IMR-90 (cell line): ENCODE data around the gene LRRC61. TPM values are rescaled to one million over a fixed set of nuclear protein-coding genes. Genes with fewer than 3 reads are reported as not detected.

Experiments used
- ATAC-seq: fragments of 200-7000 bp; cut with Tn5 transposase; 2 replicates; pipeline ENCODE4 v1.9.1; 2020; ENCODE audit warnings: low read depth, mild to moderate bottlenecking, moderate library complexity
- BruUV-seq: library from RNA; stranded (reverse); fragments of 400-500 nt; replicated peaks from 2 replicates; lab custom pipeline; 2021; lab: Mats Ljungman, UMichigan
- CTCF ChIA-PET: fragments of 300-600 bp; formaldehyde crosslinking; extraction: SDS; loops from one replicate; lab custom pipeline; 2021; ENCODE audit warnings: antibody characterized with exemption; lab: Yijun Ruan, JAX
- POLR2A ChIA-PET: fragments of 300-600 bp; sonication (Branson Sonifier 250); formaldehyde crosslinking; loops from one replicate; lab custom pipeline; 2022; ENCODE audit warnings: antibody characterized with exemption; ENCODE audit not compliant: unreplicated experiment; lab: Charles Lee
- DNase-seq: peaks from one replicate; pipeline ENCODE4 v3.0.0; 2013
- H2AFZ ChIP-seq: replicated peaks from 2 replicates; pipeline ENCODE3; 2013; ENCODE audit warnings: low read length, mild to moderate bottlenecking; ENCODE audit not compliant: poor library complexity
- H2AK5ac ChIP-seq: 2 replicates; pipeline ENCODE4 v1.6.1; 2013; ENCODE audit warnings: low read depth, low read length, inconsistent platforms
- H2AK9ac ChIP-seq: replicated peaks from 2 replicates; pipeline ENCODE3; 2013; ENCODE audit warnings: mild to moderate bottlenecking, low read depth, low read length, moderate library complexity; ENCODE audit not compliant: poor library complexity
- H2BK120ac ChIP-seq: 2 replicates; pipeline ENCODE4 v1.6.1; 2013; ENCODE audit warnings: low read depth, low read length, inconsistent platforms
- H2BK15ac ChIP-seq: 3 replicates; pipeline ENCODE4 v1.6.1; 2013; ENCODE audit warnings: low read depth, low read length, inconsistent platforms
- H2BK20ac ChIP-seq: 2 replicates; pipeline ENCODE4 v1.6.1; 2013; ENCODE audit warnings: low read depth, mild to moderate bottlenecking, inconsistent platforms, low read length, moderate library complexity
- H2BK5ac ChIP-seq: 2 replicates; pipeline ENCODE4 v1.6.1; 2013; ENCODE audit warnings: mild to moderate bottlenecking, low read depth, low read length, inconsistent platforms; ENCODE audit not compliant: poor library complexity, severe bottlenecking
- H3K14ac ChIP-seq: replicated peaks from 2 replicates; pipeline ENCODE4 v1.6.1; 2013; ENCODE audit warnings: low read depth, low read length, inconsistent platforms
- H3K18ac ChIP-seq: 2 replicates; pipeline ENCODE4 v1.6.1; 2013; ENCODE audit warnings: low read depth, low read length, control low read depth
- H3K23ac ChIP-seq: 2 replicates; pipeline ENCODE4 v1.6.1; 2013; ENCODE audit warnings: low read depth, low read length, inconsistent platforms
- H3K27ac ChIP-seq: 2 replicates; pipeline ENCODE4 v1.5.1; 2013; ENCODE audit warnings: mild to moderate bottlenecking, control low read depth, low read length; ENCODE audit not compliant: insufficient read depth
- H3K27me3 ChIP-seq: 2 replicates; pipeline ENCODE4 v1.6.1; 2013; ENCODE audit warnings: low read length; ENCODE audit not compliant: control insufficient read depth, insufficient read depth
- H3K36me3 ChIP-seq: 2 replicates; pipeline ENCODE4 v1.6.1; 2013; ENCODE audit warnings: low read length, mixed read lengths; ENCODE audit not compliant: control insufficient read depth, insufficient read depth
- H3K4ac ChIP-seq: 2 replicates; pipeline ENCODE4 v1.6.1; 2013; ENCODE audit warnings: low read depth, low read length, inconsistent platforms
- H3K4me1 ChIP-seq: 2 replicates; pipeline ENCODE4 v1.6.1; 2013; ENCODE audit warnings: low read length, mixed read lengths; ENCODE audit not compliant: control insufficient read depth, insufficient read depth
- H3K4me2 ChIP-seq: 2 replicates; pipeline ENCODE4 v1.6.1; 2013; ENCODE audit warnings: low read depth, mild to moderate bottlenecking, control low read depth, low read length, moderate library complexity
- H3K4me3 ChIP-seq: 2 replicates; pipeline ENCODE4 v1.5.1; 2013; ENCODE audit warnings: low read depth, mild to moderate bottlenecking, control low read depth, low read length, moderate library complexity; ENCODE audit not compliant: insufficient read depth
- H3K56ac ChIP-seq: 2 replicates; pipeline ENCODE4 v1.6.1; 2013; ENCODE audit warnings: low read length, inconsistent platforms; ENCODE audit not compliant: insufficient read depth; ENCODE audit errors: extremely low read depth
- H3K79me1 ChIP-seq, 2 experiments: 2 replicates each; pipeline ENCODE4 v1.6.1; 2013; ENCODE audit warnings: low read length in 2 of 2, inconsistent platforms in 1 of 2, low read depth in 1 of 2
- H3K9ac ChIP-seq: 2 replicates; pipeline ENCODE4 v1.6.1; 2013; ENCODE audit warnings: low read depth, low read length, control low read depth
- H3K9me1 ChIP-seq: 2 replicates; pipeline ENCODE4 v1.6.1; 2013; ENCODE audit warnings: low read length, inconsistent platforms; ENCODE audit not compliant: insufficient read depth
- H3K9me3 ChIP-seq: 2 replicates; pipeline ENCODE4 v1.6.1; 2013; ENCODE audit warnings: low read length; ENCODE audit not compliant: control insufficient read depth, insufficient read depth
- H4K20me1 ChIP-seq: 2 replicates; pipeline ENCODE4 v1.6.1; 2013; ENCODE audit warnings: low read length, inconsistent platforms; ENCODE audit not compliant: insufficient read depth
- H4K5ac ChIP-seq: 2 replicates; pipeline ENCODE4 v1.6.1; 2013; ENCODE audit warnings: mild to moderate bottlenecking, low read depth, low read length, control low read depth
- H4K8ac ChIP-seq, 2 experiments: 2 replicates each; pipeline ENCODE4 v1.6.1; 2013; ENCODE audit warnings: low read depth in 2 of 2, low read length in 2 of 2, control low read depth in 1 of 2, inconsistent platforms in 1 of 2
- H4K91ac ChIP-seq: 2 replicates; pipeline ENCODE4 v1.6.1; 2013; ENCODE audit warnings: low read depth, low read length, inconsistent platforms; ENCODE audit not compliant: insufficient read depth
- CEBPB ChIP-seq: IDR thresholded peaks from 2 replicates; pipeline ENCODE4 v1.6.1; 2012; ENCODE audit warnings: low read depth, low read length, improper control_type of control experiment
- FOS ChIP-seq: fragments of 150-350 bp; IDR thresholded peaks from 2 replicates; pipeline ENCODE4 v1.6.1; 2016; ENCODE audit warnings: low read depth, low read length
- MAZ ChIP-seq: IDR thresholded peaks from 2 replicates; pipeline ENCODE4 v1.6.1; 2012; ENCODE audit warnings: low read depth, mild to moderate bottlenecking, low read length, improper control_type of control experiment, moderate library complexity, borderline replicate concordance
- POLR2A ChIP-seq: IDR thresholded peaks from 2 replicates; pipeline ENCODE4 v1.6.1; 2012; ENCODE audit warnings: mild to moderate bottlenecking, low read depth, low read length
- RAD21 ChIP-seq: IDR thresholded peaks from 2 replicates; pipeline ENCODE4 v1.6.1; 2012; ENCODE audit warnings: low read length, improper control_type of control experiment
- RFX5 ChIP-seq: IDR thresholded peaks from 2 replicates; pipeline ENCODE4 v1.8.0; 2012; ENCODE audit warnings: low read depth, mild to moderate bottlenecking, low read length, moderate library complexity
- SMC3 ChIP-seq: fragments of 150-350 bp; IDR thresholded peaks from 2 replicates; pipeline ENCODE4 v1.6.1; 2016; ENCODE audit warnings: low read depth, mild to moderate bottlenecking, antibody characterized with exemption, low read length, moderate library complexity
- WGBS, 2 experiments: methylation state at CpG; one replicate each; pipeline versions ENCODE4 v1.1.5 to v1.1.7; 2013; ENCODE audit warnings: missing lambda C conversion rate in 2 of 2; ENCODE audit not compliant: insufficient read length in 1 of 2; ENCODE audit errors: extremely low coverage in 2 of 2; 5-methylcytosine and 5-hydroxymethylcytosine counted together
- dilution Hi-C: fragments of 300-500 bp; cut with HindIII; formaldehyde crosslinking; loops from one replicate; pipeline ENCODE4 v1.14.3; 2018; ENCODE audit warnings: low sequenced_read_pairs; ENCODE audit not compliant: unreplicated experiment
- in situ Hi-C: fragments of 300-500 bp; cut with MboI; formaldehyde crosslinking; loops from 3 replicates; pipeline ENCODE4 v1.14.3; 2019; ENCODE audit warnings: low sequenced_read_pairs, inconsistent platforms, mixed read lengths
- intact Hi-C: fragments of 100-400 bp; cut with micrococcal nuclease; formaldehyde crosslinking; loops from 2 replicates; pipeline ENCODE4 v1.10.0; 2022
- polyA plus RNA-seq, 3 experiments: library from polyadenylated mRNA; depleted of rRNA; stranded (reverse); fragments of >200 nt; gene quantifications; 2 replicates each; pipeline ENCODE4 v1.2.3, GENCODE V29; 2012; ENCODE audit warnings: low replicate concordance in 1 of 3
- total RNA-seq: library from RNA; depleted of rRNA; stranded (reverse); fragments of >200 nt; gene quantifications from 2 replicates; pipeline ENCODE4 v1.2.3, GENCODE V29; 2012
- TF ChIP-seq, protein P1 (sequence below): conservative IDR thresholded peaks from 2 replicates; pipeline ENCODE4 v1.5.1; 2012; ENCODE audit warnings: mild to moderate bottlenecking, low read depth, low read length, improper control_type of control experiment

The LRRC61 gene
- total and polyA plus RNA-seq, 2 of the 4 experiments (the other 2 are of a cell fraction), result 0.07 TPM; not detected in 1

DNA sequence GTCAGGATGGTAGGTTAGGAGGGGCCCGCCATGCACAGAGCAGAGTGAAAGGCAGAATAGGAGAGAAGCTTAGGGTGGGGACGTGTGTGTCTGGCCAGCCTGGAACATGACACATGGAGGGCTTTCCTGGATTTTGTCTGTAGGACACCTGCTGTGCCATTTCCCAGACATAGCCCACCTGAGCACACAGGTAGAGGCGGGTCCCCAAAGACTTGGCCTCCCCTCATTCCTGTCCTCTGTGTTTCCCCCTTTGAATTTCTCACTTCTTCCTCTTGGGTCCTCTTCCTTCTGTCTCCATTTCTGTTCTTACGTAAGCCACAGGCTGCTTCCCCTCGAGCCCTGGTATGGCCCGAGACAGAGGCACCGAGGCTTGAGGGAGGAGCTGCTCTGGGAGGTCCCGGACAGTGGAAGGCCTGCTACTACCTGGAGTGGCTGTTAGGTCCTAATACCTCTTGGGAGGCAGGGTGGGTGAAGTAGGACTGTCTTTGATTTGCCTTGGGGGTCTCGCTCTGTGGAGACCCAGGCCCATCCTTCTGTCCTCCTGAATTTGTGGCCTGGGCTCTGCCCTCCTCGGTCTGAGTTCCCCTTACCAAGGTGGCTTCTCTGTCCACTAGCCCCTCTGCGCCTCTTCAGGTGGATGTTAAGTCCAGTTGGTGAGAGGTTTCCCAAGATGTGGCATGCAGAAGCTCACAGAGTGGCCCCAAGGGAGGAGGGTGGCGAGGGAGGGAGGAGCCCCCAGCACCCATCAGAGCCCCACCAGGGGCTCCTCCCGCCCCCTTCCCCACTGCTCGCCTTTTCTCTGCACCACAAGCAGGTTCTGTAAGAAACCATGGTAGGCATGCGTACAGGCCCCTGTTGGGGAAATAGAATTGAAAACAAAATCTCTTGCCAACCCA lies 61.5 kb downstream of the LRRC61 start:
- Histone ChIP-seq H3K79me1 (peaks cover 19 to 55% of the 10 kb centered on the region in 2 experiments), H2BK120ac (no peak overlapping the region), H3K18ac (no peak overlapping the region), H3K36me3 (peaks cover 2% of the 10 kb centered on the region; the same call in 1 of the 2 replicates), H3K9ac (no peak overlapping the region), H2BK5ac (no peak overlapping the region), H3K9me1 (peaks cover 14% of the 10 kb centered on the region; the same call in 1 of the 2 replicates), H2AFZ (no peak overlapping the region), H3K27me3 (no peaks in the 10 kb centered on the region), H4K20me1 (peaks cover 7% of the 10 kb centered on the region; the same call in 1 of the 2 replicates), H3K27ac (no peak overlapping the region), H2AK9ac (no peak overlapping the region), H2BK15ac (no peak overlapping the region), H4K5ac (no peak overlapping the region), H2AK5ac (no peak overlapping the region), H3K56ac (no peak overlapping the region), H3K14ac (no peak overlapping the region), H3K9me3 (no peaks in the 10 kb centered on the region), H3K4ac (no peak overlapping the region), H2BK20ac (no peak overlapping the region), H3K4me2 (no peak overlapping the region), H3K4me3 (no peak overlapping the region), H4K91ac (no peak overlapping the region), H3K4me1 (peaks cover 12% of the 10 kb centered on the region), H3K23ac (no peak overlapping the region), H4K8ac (no peak overlapping the region)
- dilution Hi-C loops, result no loop called here
- TF ChIP-seq CEBPB (no peak), RFX5 (no peak), SMC3 (no peak), RAD21 (no peak), MAZ (no peak), FOS (no peak), POLR2A (no peak)
- TF ChIP-seq, protein P1, sequence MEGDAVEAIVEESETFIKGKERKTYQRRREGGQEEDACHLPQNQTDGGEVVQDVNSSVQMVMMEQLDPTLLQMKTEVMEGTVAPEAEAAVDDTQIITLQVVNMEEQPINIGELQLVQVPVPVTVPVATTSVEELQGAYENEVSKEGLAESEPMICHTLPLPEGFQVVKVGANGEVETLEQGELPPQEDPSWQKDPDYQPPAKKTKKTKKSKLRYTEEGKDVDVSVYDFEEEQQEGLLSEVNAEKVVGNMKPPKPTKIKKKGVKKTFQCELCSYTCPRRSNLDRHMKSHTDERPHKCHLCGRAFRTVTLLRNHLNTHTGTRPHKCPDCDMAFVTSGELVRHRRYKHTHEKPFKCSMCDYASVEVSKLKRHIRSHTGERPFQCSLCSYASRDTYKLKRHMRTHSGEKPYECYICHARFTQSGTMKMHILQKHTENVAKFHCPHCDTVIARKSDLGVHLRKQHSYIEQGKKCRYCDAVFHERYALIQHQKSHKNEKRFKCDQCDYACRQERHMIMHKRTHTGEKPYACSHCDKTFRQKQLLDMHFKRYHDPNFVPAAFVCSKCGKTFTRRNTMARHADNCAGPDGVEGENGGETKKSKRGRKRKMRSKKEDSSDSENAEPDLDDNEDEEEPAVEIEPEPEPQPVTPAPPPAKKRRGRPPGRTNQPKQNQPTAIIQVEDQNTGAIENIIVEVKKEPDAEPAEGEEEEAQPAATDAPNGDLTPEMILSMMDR, result no peak
- 100% methylated on average over 1 of the region's 15 CpGs; no CpG with 5 or more reads in 1 of the 2 experiments for WGBS, 2 experiments
- BruUV-seq, result no TSS peak
- ChIA-PET CTCF (interaction anchor here (1.2 kb wide), 1 partner anchor 28 kb away, joined by 5 read pairs; no protein-coding TSS in a partner anchor), POLR2A (no interaction called here)
- no peak for DNase-seq
- intact Hi-C loops, result no loop called here
- in situ Hi-C loops, result no loop called here
- no peak for ATAC-seq
